C4-2B (cell line): ENCODE results near the gene SMOC2.

Experiments
- H3K27ac ChIP-seq: fragments of 450-650 bp; 2 replicates; pipeline ENCODE4 v1.5.1; 2017
- ZFX ChIP-seq: fragments of 450-650 bp; IDR thresholded peaks from 2 replicates; pipeline ENCODE4 v1.6.1; 2017
- TF ChIP-seq, protein P1 (sequence below): fragments of 450-650 bp; conservative IDR thresholded peaks from 2 replicates; pipeline ENCODE4 v1.5.1; 2017; ENCODE audit warnings: mild to moderate bottlenecking

SMOC2 gene

DNA sequence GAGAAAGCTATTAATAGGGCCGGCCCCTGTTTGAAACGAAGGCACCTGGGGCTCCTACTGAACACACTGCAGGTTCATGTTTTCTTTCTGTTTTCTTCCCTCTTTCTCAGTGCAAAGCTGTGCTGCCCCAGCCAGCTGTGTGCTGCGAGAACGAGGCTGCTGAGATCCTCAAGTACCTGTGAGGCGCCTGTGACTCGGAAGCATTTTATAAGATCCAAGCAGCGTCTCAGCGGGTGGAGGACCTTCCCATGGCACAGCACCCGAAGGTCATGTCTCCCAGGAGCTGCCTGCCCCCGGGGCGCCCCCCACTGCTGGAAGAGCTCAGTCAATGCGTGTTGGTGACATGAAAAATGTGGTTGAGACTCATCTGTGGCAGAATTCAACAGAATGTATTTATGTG is 66.3 kb downstream of the SMOC2 start:
- H3K27ac ChIP-seq, result no peak overlapping the region
- TF ChIP-seq, protein P1, sequence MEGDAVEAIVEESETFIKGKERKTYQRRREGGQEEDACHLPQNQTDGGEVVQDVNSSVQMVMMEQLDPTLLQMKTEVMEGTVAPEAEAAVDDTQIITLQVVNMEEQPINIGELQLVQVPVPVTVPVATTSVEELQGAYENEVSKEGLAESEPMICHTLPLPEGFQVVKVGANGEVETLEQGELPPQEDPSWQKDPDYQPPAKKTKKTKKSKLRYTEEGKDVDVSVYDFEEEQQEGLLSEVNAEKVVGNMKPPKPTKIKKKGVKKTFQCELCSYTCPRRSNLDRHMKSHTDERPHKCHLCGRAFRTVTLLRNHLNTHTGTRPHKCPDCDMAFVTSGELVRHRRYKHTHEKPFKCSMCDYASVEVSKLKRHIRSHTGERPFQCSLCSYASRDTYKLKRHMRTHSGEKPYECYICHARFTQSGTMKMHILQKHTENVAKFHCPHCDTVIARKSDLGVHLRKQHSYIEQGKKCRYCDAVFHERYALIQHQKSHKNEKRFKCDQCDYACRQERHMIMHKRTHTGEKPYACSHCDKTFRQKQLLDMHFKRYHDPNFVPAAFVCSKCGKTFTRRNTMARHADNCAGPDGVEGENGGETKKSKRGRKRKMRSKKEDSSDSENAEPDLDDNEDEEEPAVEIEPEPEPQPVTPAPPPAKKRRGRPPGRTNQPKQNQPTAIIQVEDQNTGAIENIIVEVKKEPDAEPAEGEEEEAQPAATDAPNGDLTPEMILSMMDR, result no peak
- TF ChIP-seq ZFX, result no peak

DNA sequence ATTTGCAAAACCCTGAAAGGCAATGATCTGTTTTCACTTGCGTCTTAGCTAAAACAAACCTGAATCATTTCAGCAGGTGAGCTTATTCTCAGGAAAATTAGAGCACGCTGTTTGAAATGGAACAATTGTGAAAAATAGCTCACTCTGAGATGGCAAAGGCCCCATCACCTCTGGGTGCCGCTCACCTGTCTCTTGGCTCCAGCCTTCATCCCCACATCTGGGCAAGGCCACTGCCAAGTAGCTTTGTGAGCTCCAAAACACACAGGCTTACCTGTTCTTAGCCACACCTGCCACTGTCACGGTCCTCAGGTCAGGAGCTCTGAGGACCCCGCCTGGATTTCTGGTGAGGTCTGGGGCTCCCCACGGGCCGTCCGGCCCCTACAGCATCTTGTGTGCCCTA is 66.7 kb downstream of the SMOC2 start:
- no peak for TF ChIP-seq ZFX

GRCh38 chr6:168508903-168509302 is 67.9 kb downstream of the SMOC2 start:
- TF ChIP-seq ZFX, result no peak
- TF ChIP-seq, protein P1, result no peak
- H3K27ac ChIP-seq, result no peak overlapping the region

More for the DNA sequence above, 66.7 kb downstream of the SMOC2 start:
- no peak overlapping the region for H3K27ac ChIP-seq

- no peak overlapping the region for H3K27ac ChIP-seq
- TF ChIP-seq, protein P1, result no peak
- TF ChIP-seq ZFX, result no peak
Measured at GRCh38 chr6:168513766-168514165, 72.8 kb downstream of the SMOC2 start.

- TF ChIP-seq, protein P1, result no peak
- no peak for TF ChIP-seq ZFX
- no peak overlapping the region for H3K27ac ChIP-seq
Measured at GRCh38 chr6:168514216-168514615, 73.2 kb downstream of the SMOC2 start.

DNA sequence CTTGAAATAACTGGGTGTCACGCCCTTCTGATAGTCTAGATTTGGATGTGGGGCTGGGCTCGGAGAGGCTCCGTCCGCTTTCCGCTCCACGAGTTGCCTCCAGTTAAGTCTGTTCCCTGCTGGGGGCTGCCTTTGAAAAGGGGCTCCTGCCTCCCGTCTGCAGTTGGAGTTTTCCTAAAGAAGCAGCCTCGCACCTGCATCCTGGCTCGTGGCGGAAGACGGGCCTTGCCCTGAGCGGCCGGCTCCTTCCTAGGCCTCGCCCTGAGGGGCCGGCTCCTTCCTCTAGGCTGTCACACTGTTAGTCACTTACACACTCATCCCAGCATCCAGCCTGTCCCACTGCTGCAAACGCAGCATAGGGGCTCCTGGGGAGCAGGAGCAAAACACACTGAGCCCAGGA is 74.4 kb downstream of the SMOC2 start:
- no peak overlapping the region for H3K27ac ChIP-seq
- TF ChIP-seq, protein P1, result no peak
- TF ChIP-seq ZFX, result no peak

DNA sequence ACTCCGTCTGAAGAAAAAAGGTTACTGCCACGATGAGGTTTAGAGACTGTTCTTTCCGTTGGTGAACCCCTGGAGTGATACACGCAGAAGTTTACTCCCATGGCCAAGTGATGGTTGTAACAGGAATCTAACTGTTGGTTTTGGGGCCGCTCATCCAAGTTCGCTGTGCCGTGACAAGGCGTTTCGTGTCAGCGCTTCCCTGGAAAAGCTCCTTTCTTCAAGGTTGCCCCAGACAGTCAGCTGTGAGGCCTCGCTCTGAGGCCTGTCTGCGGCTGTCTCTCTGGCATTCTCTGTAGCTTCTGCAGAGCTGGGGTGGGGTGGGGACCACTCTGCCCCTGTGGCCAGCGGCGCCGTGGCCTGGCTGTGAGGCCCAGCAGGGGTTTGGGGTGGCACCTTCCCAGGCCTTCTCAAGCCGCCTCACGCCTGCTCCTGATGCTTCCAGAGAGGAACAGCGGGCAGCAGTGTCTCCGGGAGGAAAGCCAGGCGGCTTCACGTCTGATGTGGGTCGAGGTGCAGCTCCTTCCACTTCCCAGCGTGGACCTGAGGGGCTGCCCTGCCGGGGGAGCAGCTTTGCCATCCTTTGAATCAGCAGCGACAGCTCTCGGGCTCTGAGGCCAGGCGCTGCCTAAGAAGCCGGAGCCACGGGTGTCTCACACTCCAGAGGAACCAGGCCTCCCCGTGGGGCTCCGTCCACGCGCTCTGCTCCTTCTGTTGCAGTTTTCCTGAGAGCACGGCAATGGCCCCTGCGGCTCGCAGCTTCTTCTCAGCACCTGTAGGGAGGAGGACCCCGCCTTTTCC is 76.2 kb downstream of the SMOC2 start:
- no peak for TF ChIP-seq ZFX
- TF ChIP-seq, protein P1, result no peak

GRCh38 chr6:168517742-168518347 is 76.9 kb downstream of the SMOC2 start:
- TF ChIP-seq, protein P1, result no peak
- no peak for TF ChIP-seq ZFX
- no peak overlapping the region for H3K27ac ChIP-seq

More for the DNA sequence above, 76.2 kb downstream of the SMOC2 start:
- H3K27ac ChIP-seq, result no peak overlapping the region
